GM21576 (cell line): ENCODE results near the gene ATP5F1D.

Source experiments
- ATAC-seq: cut with Tn5 transposase; IDR thresholded peaks from one replicate; pipeline ENCODE4 v1.9.1; 2021; ENCODE audit warnings: mild to moderate bottlenecking, moderate library complexity; ENCODE audit not compliant: unreplicated experiment

ATP5F1D gene

DNA sequence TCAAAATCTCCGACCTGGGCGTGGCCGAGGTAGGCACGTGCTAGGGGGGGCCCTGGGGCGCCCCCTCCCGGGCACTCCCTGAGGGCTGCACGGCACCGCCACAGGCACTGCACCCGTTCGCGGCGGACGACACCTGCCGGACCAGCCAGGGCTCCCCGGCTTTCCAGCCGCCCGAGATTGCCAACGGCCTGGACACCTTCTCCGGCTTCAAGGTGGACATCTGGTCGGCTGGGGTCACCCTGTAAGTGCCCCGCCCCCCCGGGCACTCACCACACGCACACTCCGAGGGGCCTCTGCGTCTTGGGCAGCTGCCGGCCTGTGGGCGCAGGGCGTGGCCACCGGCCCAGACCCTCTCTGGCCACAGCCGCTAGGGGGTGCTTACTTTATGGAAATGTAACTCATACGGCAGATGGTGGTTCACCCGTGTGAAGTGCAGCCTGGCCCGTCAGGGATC, 21.0 kb upstream of the ATP5F1D start:
- no peak for ATAC-seq

DNA sequence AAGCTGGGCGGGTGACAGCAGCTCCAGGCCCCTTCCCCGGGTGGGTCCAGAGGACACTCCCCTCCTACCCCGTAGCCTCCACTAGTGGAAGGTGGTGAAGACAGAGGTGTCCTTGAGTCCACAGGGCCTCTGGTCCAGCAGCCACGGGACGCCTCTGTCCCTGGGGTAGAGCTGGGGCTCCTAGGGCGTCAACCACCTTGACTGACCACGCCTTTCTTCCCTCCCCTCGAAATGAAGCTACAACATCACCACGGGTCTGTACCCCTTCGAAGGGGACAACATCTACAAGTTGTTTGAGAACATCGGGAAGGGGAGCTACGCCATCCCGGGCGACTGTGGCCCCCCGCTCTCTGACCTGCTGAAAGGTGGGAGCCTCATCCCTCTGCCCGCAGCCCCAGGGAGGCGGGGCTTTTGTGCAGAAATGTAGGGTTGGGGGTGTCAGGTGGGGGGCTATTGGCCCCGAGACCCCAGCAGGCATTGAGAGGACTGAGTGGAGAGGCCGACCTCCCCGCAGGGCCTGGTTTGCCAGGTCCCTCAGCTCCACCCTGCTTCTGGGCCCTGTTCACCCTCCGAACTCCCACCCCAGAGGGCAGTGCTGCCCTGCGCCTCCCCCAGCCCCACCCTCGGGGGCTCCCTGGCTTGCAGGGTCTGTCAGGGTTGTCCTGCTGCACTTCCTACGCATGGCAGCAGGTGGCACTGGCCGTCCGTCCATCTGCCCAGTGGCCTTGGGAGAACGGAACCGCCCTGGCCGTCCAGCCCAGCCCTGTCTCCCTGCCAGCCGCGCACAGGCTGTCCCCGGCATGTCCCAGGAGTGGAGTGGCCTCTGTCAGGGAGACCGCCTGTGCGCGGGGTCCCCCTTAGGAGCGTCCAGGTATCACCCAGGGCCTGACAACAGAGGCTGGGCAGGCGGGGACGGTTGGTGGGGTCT, 20.3 kb upstream of the ATP5F1D start:
- no peak for ATAC-seq

DNA sequence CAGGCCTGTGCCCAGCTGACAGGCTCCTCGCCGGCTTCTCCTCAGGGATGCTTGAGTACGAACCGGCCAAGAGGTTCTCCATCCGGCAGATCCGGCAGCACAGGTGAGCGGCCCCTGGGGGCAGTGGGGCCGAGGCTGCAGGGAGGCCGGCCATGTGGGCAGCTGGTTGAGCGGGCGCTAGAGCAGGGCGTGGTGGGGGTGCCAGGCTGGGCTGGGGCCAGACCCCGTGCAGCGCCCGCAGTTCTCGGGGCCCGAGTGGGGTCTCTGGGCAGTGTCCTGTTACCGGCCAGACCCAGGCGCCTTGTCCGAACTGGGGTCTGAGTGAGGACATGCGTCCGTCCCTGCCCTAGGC, 19.7 kb upstream of the ATP5F1D start:
- ATAC-seq = no peak

- no peak for ATAC-seq
These were observed 19.2 kb upstream of the ATP5F1D start for GRCh38 chr19:1222394-1222793.

GRCh38 chr19:1223018-1223855, 18.3 kb upstream of the ATP5F1D start:
- ATAC-seq = no peak

- no peak for ATAC-seq
These were observed 17.3 kb upstream of the ATP5F1D start for GRCh38 chr19:1224047-1224825.

- no peak for ATAC-seq
These were observed 16.7 kb upstream of the ATP5F1D start for GRCh38 chr19:1224847-1225246.

- no peak for ATAC-seq
These were observed 15.9 kb upstream of the ATP5F1D start for GRCh38 chr19:1225440-1226226.

GRCh38 chr19:1226227-1226518, 15.4 kb upstream of the ATP5F1D start:
- ATAC-seq = no peak

- ATAC-seq = no peak
These were observed 14.8 kb upstream of the ATP5F1D start for GRCh38 chr19:1226522-1227303.

DNA sequence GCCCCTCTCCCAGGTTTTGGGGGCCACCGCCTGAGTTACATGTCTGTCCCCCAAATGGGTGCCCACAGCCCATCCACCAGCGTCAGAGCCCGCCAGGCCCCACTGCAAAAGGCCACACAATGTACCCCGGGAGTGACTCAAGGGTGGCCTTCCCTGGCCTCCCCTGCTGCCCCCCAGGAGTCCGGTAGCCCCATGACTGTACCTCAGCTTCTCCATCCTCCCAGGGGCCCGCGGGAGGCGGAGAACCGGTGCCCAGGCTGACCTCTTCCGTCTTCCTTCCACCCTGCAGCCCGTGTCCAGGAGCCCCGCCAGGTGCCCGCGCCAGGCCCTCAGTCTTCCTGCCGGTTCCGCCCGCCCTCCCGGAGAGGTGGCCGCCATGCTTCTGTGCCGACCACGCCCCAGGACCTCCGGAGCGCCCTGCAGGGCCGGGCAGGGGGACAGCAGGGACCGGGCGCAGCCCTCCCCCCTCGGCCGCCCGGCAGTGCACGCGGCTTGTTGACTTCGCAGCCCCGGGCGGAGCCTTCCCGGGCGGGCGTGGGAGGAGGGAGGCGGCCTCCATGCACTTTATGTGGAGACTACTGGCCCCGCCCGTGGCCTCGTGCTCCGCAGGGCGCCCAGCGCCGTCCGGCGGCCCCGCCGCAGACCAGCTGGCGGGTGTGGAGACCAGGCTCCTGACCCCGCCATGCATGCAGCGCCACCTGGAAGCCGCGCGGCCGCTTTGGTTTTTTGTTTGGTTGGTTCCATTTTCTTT, 14.1 kb upstream of the ATP5F1D start:
- no peak for ATAC-seq

GRCh38 chr19:1228161-1228957, 13.2 kb upstream of the ATP5F1D start:
- no peak for ATAC-seq

DNA sequence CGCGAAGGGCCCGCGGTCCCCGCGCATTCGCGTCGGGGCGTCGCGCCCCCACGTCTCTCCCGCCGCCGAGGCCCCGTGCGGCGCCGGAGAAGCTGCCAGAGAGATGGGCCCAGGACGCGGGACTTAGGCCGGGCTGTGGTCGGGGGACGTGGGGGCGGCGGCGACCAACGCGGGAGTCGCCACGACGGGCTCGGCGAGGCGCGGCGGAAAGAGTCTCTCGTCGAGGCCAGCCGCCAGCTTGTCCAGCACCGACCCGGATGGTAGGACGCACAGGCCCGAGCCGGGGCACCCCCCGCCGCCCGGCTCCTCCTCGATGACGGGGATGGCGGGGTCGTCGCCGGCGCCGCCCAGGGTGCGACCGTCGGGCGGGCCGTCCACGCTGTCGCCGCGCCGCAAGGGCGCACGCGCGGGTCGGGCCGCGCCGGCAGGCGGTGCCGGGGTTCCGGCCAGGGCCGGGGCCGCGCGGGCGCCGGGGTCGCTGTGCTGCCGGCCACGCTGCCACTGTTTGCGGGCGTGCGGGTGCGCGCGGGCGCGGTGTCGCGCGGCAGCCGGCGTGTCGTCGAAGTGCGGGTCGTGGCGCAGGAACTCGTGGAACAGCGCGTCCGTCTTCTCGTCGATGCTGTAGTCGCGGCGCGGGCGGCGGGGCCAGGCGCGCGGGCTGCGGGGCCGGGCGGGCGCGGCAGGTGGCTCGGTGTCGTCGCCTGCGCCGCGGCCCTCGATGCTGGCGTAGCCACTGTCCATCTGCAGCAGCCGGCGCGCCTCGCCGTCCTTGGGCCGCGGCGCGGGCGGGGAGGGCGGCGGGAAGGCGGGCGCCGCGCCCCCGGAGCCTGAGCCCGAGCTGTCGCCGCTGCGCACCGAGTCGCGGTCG, 12.3 kb upstream of the ATP5F1D start:
- no peak for ATAC-seq

- no peak for ATAC-seq
These were observed 11.4 kb upstream of the ATP5F1D start for GRCh38 chr19:1229924-1230782.

DNA sequence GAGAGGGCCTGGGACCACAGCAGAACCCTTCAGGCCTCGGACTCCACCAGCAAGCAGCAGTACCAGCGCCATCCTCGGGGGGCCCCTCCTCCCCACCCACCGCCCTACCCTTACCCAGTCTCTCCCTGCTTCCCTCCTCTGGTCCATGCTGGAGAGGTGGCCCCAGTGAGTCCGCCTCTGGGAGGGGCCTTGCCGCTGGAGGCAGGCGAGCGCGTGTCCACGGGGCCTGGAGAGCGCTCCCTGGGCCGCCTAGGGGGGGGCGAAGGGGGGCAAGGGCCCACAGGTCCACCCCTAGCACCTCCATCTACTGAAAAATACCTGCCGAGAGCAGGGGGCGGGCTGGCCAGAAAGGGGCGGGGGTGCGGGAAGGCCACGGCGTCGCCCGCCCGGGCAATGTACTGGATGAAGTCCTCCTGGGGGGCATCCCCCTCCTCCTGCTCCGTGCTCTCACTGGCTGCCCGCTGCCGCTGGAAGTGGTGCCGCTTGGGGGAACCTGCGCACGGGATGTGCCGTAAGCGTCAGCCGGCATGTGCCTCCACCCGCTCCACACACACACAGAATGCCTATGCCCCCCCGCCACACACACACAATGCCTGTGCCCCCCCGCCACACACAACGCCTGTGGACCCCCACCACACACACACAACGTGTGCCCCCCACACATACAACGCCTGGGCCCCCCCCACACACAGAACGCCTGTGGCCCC, 10.6 kb upstream of the ATP5F1D start:
- ATAC-seq = no peak
